Spleen (tissue), 11 donors: ENCODE measurements around the gene DMWD. TPM values are rescaled to one million over a fixed set of nuclear protein-coding genes. Genes with fewer than 3 reads are reported as not detected.

Experiments used
- DNase-seq: peaks from one replicate; pipeline ENCODE4 v3.0.0-alpha.2; 2020
- H3K27ac ChIP-seq, 8 donors: fragments of 200-600 bp; sonication (generic) in 7 of 8; 1 replicate in 4 of 8; 2 replicates in 4 of 8; pipeline versions ENCODE4 v1.5.0 to v1.8.0; 2016 to 2021; ENCODE audit warnings: inconsistent platforms in 4 of 8, mild to moderate bottlenecking in 4 of 8, moderate library complexity in 1 of 8
- H3K27me3 ChIP-seq, 7 donors: fragments of 200-600 bp; sonication (generic) in 6 of 7; replicated peaks in 1 of 7; 1 replicate in 4 of 7; 2 replicates in 3 of 7; pipeline versions ENCODE4 v1.5.0 to v1.8.0; 2016 to 2021; ENCODE audit warnings: inconsistent platforms in 3 of 7, mild to moderate bottlenecking in 1 of 7
- H3K36me3 ChIP-seq, 6 donors: fragments of 200-600 bp; sonication (generic) in 5 of 6; 1 replicate in 4 of 6; 2 replicates in 2 of 6; pipeline versions ENCODE4 v1.5.0 to v1.8.0; 2016 to 2021; ENCODE audit warnings: inconsistent platforms in 2 of 6
- H3K4me1 ChIP-seq, 6 donors: fragments of 200-600 bp; sonication (generic) in 5 of 6; 1 replicate in 3 of 6; 2 replicates in 3 of 6; pipeline versions ENCODE4 v1.5.0 to v1.8.0; 2016 to 2021; ENCODE audit warnings: inconsistent platforms in 3 of 6
- H3K4me3 ChIP-seq, 8 donors: fragments of 200-600 bp; sonication (generic) in 7 of 8; 1 replicate in 4 of 8; 2 replicates in 4 of 8; pipeline versions ENCODE4 v1.5.0 to v1.8.0; 2016 to 2021; ENCODE audit warnings: inconsistent platforms in 4 of 8, mild to moderate bottlenecking in 4 of 8, moderate library complexity in 2 of 8
- H3K9me3 ChIP-seq, 8 donors: fragments of 200-600 bp; sonication (generic) in 7 of 8; 1 replicate in 4 of 8; 2 replicates in 4 of 8; pipeline versions ENCODE4 v1.5.0 to v1.8.0; 2016 to 2021; ENCODE audit warnings: inconsistent platforms in 4 of 8
- CTCF ChIP-seq, 11 experiments: fragments of 200-600 bp in 7 of 11; fragments of 450-650 bp in 4 of 11; sonication (generic) in 4 of 11; IDR thresholded peaks in 8 of 11; conservative IDR thresholded peaks in 3 of 11; 1 replicate in 7 of 11; 2 replicates in 4 of 11; pipeline versions ENCODE4 v1.4.0 to v1.8.0; 2016 to 2021; ENCODE audit warnings: antibody characterized with exemption in 11 of 11, inconsistent platforms in 4 of 11, mild to moderate bottlenecking in 1 of 11
- POLR2A ChIP-seq, 3 donors: fragments of 450-650 bp; IDR thresholded peaks; one replicate each; pipeline ENCODE4 v1.5.1; 2017; ENCODE audit warnings: antibody characterized with exemption in 3 of 3, mild to moderate bottlenecking in 1 of 3
- POLR2AphosphoS5 ChIP-seq, 3 donors: sonication (generic); formaldehyde crosslinking; IDR thresholded peaks; one replicate each; pipeline ENCODE4 v1.5.1; 2017; ENCODE audit warnings: antibody characterized with exemption in 3 of 3
- WGBS, 5 donors: extraction: QIAGEN DNeasy Blood & Tissue Kit in 3 of 5; methylation state at CpG; one replicate each; pipeline versions ENCODE4 v1.1.5 to v1.1.7; 2013 to 2018; 5-methylcytosine and 5-hydroxymethylcytosine counted together
- intact Hi-C: fragments of 100-400 bp; cut with DNase I; formaldehyde crosslinking; loops from one replicate; pipeline ENCODE4 v1.15.0; 2023; ENCODE audit warnings: low total_unique reads
- polyA plus RNA-seq, 3 donors: library from polyadenylated mRNA; stranded (reverse); fragments of 200-250 nt; gene quantifications; one replicate each; pipeline ENCODE4 v1.2.1, GENCODE V29; 2013
- total RNA-seq, 7 donors: library from RNA; depleted of rRNA in 3 of 7; stranded (reverse); fragments of >200 nt in 3 of 7; fragmentation: NEBNext Ultra II Directional in 4 of 7; extraction: Animal tissue kit (Norgen Biotek cat#: 25700) in 4 of 7; gene quantifications; one replicate each; pipeline versions ENCODE4 v1.1.0 to v1.2.1, GENCODE V29; 2016 to 2021
- donor health status: healthy with polysubstance abuse.
- donor health status: DM: no; HTN: no; CAD: no; lungs with moderate emphysema.
- donor health status: DM: no; HTN: no; CAD: no.
- donor health status: Bipolar disorder and iron deficiency.
- donor health status: healthy.
- donor health status: DM: no; HTN: no; CAD: no.
- donor health status: DM: yes; HTN: yes; CAD: no.

The DMWD gene
- total and polyA plus RNA-seq, 10 donors: 6.4 to 57.0 (median 42.6) TPM

DNA sequence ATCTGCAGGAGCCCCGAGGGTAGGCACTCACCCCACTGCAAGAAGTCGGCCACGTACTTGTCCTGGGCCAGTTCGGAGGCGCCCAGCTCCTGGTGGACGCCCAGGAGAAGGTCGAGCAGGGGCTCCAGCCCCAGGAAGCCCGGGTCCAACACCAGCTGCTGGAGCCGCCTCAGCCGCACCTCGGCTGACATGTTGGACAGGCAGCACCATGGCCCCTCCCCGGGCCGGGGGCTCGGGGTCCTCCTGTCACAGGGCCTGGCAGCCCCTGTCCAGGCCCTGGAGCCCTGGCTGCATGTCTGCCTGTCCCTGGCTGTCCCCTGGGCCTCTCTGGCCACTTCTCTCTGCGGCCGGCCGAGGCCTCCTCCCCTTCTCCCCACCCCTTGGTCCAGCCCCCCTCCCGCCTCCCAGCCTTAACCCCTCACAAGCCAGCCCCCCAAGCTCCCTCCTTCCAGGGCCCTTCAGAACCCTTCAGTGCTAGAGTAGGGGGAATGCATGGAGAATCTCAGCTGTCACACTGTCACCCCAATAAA is 10.4 kb downstream of the DMWD start, which contains the start of gene DMPK:
Gene DMPK, minus strand, starts transcription at position 329 of the 530 bp plus-strand sequence. Its CDS starts 138 bp downstream, at position 191.
- TF ChIP-seq POLR2AphosphoS5 (IDR thresholded peaks at IDR 0.05) (peak in 2 of 3 donors; percentile 29 to 41), POLR2A (IDR thresholded peaks at IDR 0.05) (no peak)
- H3K27me3 ChIP-seq: peaks cover 0 to 97% (median 0%) of the 10 kb centered on the region in 7 donors
- peak within 1 kb of the TSS in 7 of 8 donors; percentile 13 to 54 (median 29) for H3K4me3 ChIP-seq
- intact Hi-C loops: no loop called here
- H3K27ac ChIP-seq: peak within 1 kb of the TSS; percentile 19 to 71 (median 58)
- 36 to 62% (median 59%) methylated on average over 6 to 18 of the region's 18 CpGs for WGBS, 5 donors
- peaks cover 10 to 69% (median 52%) of the 10 kb centered on the region in 6 donors for H3K4me1 ChIP-seq
- no peaks in the 10 kb centered on the region for H3K9me3 ChIP-seq
- H3K36me3 ChIP-seq: peaks cover 0 to 44% (median 31%) of the 10 kb centered on the region in 6 donors
- DNase-seq: no peak

GRCh38 chr19:45781214-45782161 is 11.2 kb downstream of the DMWD start:
- Histone ChIP-seq H3K4me1 (peaks cover 10 to 69% (median 52%) of the 10 kb centered on the region in 6 donors), H3K36me3 (peaks cover 0 to 44% (median 31%) of the 10 kb centered on the region in 6 donors), H3K4me3 (peak overlapping the region in 7 of 8 donors; percentile 13 to 54 (median 29)), H3K9me3 (no peaks in the 10 kb centered on the region), H3K27me3 (peaks cover 0 to 97% (median 0%) of the 10 kb centered on the region in 7 donors), H3K27ac (peak overlapping the region in 5 of 8 donors; percentile 27 to 71 (median 59))
- TF ChIP-seq POLR2A (IDR thresholded peaks at IDR 0.05) (no peak), POLR2AphosphoS5 (IDR thresholded peaks at IDR 0.05) (peak in 1 of 3 donors; percentile 44), CTCF (IDR thresholded peaks at IDR 0.05 in 8 of 11, conservative IDR thresholded peaks at IDR 0.05 in 3 of 11) (no peak)
- intact Hi-C loops: no loop called here
- 65 to 77% (median 70%) methylated on average over 12 to 17 of the region's 17 CpGs for WGBS, 5 donors
- DNase-seq: no peak

DNA sequence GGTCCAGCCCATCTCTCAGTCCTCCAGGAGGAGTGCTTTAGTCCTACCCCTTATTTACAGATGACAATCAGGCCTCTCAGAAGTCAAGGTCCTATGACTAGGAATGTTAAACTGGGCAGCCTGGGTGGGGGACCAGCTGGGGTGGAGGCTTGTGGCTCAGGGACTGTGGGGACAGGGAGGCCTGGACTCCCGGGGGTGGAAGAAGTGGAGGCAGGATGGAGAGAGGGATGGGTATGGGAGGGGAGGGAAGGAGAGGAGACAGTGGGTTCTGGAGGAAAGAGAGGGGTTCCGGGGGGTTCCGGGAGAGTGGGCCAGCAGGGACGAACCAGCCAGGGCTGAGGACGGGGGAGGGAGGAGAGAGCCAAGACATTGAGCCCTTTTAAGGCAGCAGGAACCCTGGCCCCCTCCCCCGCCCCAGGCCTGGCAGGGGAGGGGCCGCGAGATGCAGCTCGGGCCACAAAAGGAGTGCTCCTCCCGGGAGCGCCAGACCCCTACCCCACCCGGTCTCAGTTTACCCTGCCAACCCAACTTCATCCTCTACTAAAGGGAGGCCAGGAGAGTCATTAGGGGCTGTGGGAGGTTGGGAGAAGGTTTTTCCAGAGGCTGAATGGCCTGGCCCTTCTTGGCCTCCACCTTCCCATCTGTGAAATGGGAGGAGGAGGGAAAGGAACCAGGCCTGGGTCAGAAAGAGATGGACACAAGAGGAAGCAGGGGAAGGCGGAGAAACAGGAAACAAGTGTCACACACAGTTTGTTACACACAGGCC is 12.0 kb downstream of the DMWD start:
- H3K9me3 ChIP-seq: no peaks in the 10 kb centered on the region
- peak overlapping the region in 4 of 8 donors; percentile 29 to 54 (median 38) for H3K4me3 ChIP-seq
- H3K27ac ChIP-seq: peak overlapping the region in 3 of 8 donors; percentile 1 to 58 (median 7)
- no peak for DNase-seq
- 33 to 46% (median 41%) methylated on average over 6 to 13 of the region's 13 CpGs for WGBS, 5 donors
- H3K27me3 ChIP-seq: peaks cover 0 to 92% (median 0%) of the 10 kb centered on the region in 7 donors
- intact Hi-C loops: no loop called here
- peaks cover 0 to 38% (median 23%) of the 10 kb centered on the region in 6 donors for H3K36me3 ChIP-seq
- H3K4me1 ChIP-seq: peaks cover 10 to 69% (median 52%) of the 10 kb centered on the region in 6 donors
- TF ChIP-seq POLR2A (IDR thresholded peaks at IDR 0.05) (no peak), POLR2AphosphoS5 (IDR thresholded peaks at IDR 0.05) (peak in 1 of 3 donors; percentile 16)

- WGBS, 5 donors: 29 to 44% (median 39%) methylated on average over 4 of the region's 4 CpGs
- intact Hi-C loops: no loop called here
- Histone ChIP-seq H3K9me3 (no peaks in the 10 kb centered on the region), H3K27ac (no peak overlapping the region), H3K36me3 (peaks cover 0 to 33% (median 19%) of the 10 kb centered on the region in 6 donors), H3K27me3 (peaks cover 0 to 87% (median 0%) of the 10 kb centered on the region in 7 donors), H3K4me3 (peak overlapping the region in 2 of 8 donors; percentile 23 to 64), H3K4me1 (peaks cover 10 to 69% (median 52%) of the 10 kb centered on the region in 6 donors)
- DNase-seq: no peak
- no peak for TF ChIP-seq CTCF (IDR thresholded peaks at IDR 0.05 in 8 of 11, conservative IDR thresholded peaks at IDR 0.05 in 3 of 11)
- no peak for TF ChIP-seq POLR2AphosphoS5 (IDR thresholded peaks at IDR 0.05)
- no peak for TF ChIP-seq POLR2A (IDR thresholded peaks at IDR 0.05)
Measured at GRCh38 chr19:45780146-45780447, 12.5 kb downstream of the DMWD start.
